ENCODE data around the gene CHGA.

CHGA gene

DNA sequence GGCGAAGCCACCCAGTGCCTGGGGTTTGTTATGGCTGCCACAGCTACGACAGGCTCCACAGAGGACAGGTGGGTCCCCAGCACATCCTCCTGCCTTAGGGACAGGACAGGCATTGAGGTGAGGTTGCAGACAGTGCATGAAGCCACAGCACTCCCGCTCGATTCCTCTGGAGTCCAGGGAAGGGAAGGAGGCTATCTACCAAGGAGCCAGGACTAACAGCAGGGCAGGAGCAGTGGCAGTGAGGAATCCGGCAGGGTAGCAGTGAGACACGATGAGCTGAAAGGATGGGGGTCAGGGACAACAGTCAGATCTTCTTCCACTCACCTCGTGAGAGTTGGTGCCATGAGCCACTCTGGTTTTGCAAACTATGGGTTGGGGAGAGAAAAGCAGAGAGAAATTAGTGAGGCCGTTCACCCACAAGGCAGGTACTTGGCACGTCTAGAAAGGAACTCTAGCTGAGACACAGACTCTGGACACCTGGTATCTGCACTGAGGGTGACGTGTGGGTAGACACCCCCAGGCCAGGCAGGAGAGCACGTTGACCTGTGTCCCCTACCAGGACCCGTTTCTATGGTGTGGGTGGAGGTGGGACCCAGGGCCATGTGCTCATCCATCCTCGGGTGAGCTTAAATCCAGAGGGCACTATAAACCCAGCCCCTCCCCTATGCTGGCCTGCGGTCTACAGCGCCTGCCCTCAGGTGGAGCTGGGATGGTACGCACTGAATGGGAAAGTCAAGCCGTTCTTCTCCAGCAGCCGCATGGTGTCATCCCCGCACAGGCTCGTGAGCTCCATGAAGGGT lies 39.3 kb downstream of the CHGA start:
- in situ Hi-C loops (cut with HindIII; ENCODE audit: low sequenced_read_pairs), result loop anchor here (5.0 to 10.0 kb wide), 2 partner anchors 63 to 175 kb away; no protein-coding TSS in a partner anchor
- TF ChIP-seq, protein P1, sequence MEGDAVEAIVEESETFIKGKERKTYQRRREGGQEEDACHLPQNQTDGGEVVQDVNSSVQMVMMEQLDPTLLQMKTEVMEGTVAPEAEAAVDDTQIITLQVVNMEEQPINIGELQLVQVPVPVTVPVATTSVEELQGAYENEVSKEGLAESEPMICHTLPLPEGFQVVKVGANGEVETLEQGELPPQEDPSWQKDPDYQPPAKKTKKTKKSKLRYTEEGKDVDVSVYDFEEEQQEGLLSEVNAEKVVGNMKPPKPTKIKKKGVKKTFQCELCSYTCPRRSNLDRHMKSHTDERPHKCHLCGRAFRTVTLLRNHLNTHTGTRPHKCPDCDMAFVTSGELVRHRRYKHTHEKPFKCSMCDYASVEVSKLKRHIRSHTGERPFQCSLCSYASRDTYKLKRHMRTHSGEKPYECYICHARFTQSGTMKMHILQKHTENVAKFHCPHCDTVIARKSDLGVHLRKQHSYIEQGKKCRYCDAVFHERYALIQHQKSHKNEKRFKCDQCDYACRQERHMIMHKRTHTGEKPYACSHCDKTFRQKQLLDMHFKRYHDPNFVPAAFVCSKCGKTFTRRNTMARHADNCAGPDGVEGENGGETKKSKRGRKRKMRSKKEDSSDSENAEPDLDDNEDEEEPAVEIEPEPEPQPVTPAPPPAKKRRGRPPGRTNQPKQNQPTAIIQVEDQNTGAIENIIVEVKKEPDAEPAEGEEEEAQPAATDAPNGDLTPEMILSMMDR (IDR thresholded peaks at IDR 0.05; ENCODE audit: low read depth, low read length, missing control alignments), result no peak
- DNase-seq (ENCODE audit: low read depth), result no peak
- H3K4me3 ChIP-seq (ENCODE audit: low read depth, low read length), result no peak overlapping the region

DNA sequence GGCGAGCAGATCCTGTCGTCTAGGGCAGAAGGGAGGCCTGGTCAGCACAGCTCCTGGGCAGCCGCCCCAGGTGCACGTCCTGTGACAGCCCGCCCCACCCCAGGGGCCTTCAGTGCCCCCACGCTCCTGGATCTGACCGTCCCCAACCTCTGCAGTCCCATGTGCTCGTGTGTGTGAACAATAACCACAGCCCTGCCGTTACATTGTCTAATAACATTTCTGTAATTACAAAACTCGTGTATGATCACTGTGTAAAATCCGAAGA lies 39.8 kb downstream of the CHGA start:
- H3K4me3 ChIP-seq (ENCODE audit: low read depth, low read length), result no peak overlapping the region
- no peak for DNase-seq (ENCODE audit: low read depth)
- in situ Hi-C loops (cut with HindIII; ENCODE audit: low sequenced_read_pairs), result loop anchor here (5.0 to 10.0 kb wide), 2 partner anchors 62 to 175 kb away; no protein-coding TSS in a partner anchor
- TF ChIP-seq, protein P1 (IDR thresholded peaks at IDR 0.05; ENCODE audit: low read depth, low read length, missing control alignments), result no peak

DNA sequence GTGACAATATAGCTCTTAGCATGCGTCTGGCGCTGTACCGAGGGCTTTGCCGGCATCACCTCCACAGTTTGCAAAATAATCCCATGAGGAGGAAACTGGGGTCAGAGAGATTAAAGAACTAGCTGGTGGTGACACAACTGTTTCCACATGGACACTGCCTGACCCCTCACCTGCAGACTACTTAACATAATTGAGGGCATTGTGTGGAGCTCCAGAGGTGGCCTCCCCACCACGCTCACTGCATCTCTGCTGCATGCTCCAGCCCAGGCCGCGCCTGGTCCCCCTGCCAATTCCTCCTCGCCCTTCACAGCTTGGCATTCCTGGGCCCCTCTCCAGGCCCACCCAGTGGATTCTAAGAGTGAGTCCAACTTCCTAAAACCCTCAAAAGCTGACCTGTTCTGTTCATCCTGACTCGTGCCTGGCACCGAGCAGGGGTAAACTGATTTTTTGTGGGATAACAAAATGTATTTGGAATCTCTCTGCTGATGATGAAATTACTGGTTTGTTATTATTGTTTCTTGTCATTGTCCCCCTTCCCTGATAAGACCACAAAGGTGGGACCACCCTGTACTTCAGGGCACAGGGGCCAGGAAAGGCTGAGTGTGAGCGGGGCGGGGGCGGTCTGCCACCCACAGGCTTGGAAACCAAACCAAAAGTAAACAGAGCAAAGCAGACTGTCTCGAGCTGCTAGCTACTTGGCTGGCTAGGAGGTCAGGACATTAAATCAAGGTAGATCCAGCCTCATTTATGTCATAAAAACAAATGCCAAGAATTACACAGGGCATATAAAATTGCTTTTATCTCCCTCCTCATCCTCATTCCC lies 40.6 kb downstream of the CHGA start:
- TF ChIP-seq, protein P1 (IDR thresholded peaks at IDR 0.05; ENCODE audit: low read depth, low read length, missing control alignments), result no peak
- no peak for DNase-seq (ENCODE audit: low read depth)
- in situ Hi-C loops (cut with HindIII; ENCODE audit: low sequenced_read_pairs), result loop anchor here (5.0 to 10.0 kb wide), 2 partner anchors 61 to 174 kb away; no protein-coding TSS in a partner anchor
- H3K4me3 ChIP-seq (ENCODE audit: low read depth, low read length), result no peak overlapping the region

DNA sequence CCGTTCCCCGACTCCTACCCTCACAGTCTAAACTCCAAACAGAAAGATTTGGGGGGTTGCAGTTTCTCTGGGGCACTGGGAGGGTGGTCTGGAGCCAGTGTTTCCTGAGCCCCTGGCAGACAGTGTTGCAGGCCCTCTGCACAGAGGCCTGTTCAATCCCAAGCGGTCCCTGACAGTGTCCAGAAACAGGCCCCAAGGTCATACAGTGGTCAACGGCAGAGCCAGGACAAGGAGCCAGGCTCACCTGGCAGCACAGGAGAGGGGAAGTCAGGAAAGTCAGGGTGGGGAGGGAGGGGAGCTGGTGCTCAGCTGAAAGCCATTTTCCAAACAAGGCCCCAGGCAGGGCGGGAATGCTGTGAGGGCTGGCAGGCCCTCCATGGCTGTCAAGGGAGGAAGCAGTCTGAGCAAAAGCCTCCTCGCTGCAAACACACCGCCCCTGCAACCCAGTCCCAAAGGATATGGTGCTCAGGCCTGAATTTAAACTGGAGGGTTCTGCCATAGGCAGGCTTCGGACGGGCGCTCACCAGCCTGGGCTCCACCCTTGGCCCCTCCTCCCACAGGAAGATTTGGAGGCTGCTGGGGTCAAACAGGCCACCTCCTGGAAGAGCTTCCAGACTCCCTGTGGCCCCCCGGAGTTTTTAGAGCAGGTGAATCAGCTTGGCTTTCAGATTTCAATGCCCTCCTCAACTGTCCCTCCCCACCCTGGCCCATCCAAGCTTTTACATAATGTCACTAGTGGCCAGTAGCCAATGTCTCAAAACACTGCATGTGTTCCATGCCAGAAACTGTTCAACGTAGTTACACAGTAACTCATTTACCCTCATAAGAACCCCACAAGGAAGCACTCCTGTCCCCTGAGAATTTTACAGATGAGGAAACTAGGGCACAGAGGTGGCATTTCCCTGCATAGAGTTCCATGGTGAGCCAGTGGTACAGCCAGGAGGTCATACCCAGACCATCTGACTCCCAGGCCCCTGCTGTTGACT lies 41.5 kb downstream of the CHGA start:
- in situ Hi-C loops (cut with HindIII; ENCODE audit: low sequenced_read_pairs), result loop anchor here (5.0 to 10.0 kb wide), 2 partner anchors 60 to 173 kb away; no protein-coding TSS in a partner anchor

DNA sequence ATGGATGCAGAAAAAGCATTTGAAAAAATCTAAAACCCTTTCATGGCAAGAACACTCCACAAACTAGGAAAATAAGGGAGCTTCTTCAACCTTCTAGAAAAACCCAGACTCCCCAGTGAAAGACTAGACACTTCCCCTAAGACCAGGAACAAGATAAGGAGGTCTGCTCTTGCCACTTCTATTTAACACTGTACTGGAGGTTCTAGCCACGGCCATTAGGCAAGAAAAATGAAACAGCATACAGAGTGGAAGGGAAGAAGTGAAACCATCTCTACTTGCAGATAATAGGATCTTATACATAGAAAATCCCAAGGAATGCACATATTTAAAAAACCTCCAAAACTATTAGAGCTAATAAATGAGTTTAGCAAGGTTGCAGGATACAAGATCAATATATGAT lies 42.3 kb downstream of the CHGA start:
- no peak for DNase-seq (ENCODE audit: low read depth)
- TF ChIP-seq, protein P1 (IDR thresholded peaks at IDR 0.05; ENCODE audit: low read depth, low read length, missing control alignments), result no peak
- no peak overlapping the region for H3K4me3 ChIP-seq (ENCODE audit: low read depth, low read length)
- in situ Hi-C loops (cut with HindIII; ENCODE audit: low sequenced_read_pairs), result loop anchor here (10.0 kb wide), 1 partner anchor 60 kb away; no protein-coding TSS in a partner anchor

More for the DNA sequence above, 41.5 kb downstream of the CHGA start:
- no peak for DNase-seq (ENCODE audit: low read depth)
- H3K4me3 ChIP-seq (ENCODE audit: low read depth, low read length), result no peak overlapping the region
- TF ChIP-seq, protein P1 (IDR thresholded peaks at IDR 0.05; ENCODE audit: low read depth, low read length, missing control alignments), result no peak
